Loucy (cell line): Measurements from ENCODE around the gene KLHL17.

ENCODE experiments used
- EZH2phosphoT487 ChIP-seq: fragments of 200-600 bp; IDR thresholded peaks from 2 replicates; pipeline ENCODE4 v1.6.1; 2018; ENCODE audit warnings: antibody characterized with exemption, mild to moderate bottlenecking, moderate library complexity, borderline replicate concordance
- TF ChIP-seq, protein P1 (sequence below): fragments of 200-600 bp; sonication (generic); conservative IDR thresholded peaks from 2 replicates; pipeline ENCODE4 v1.5.1; 2014; ENCODE audit warnings: mild to moderate bottlenecking, antibody characterized with exemption, low read length

DNA sequence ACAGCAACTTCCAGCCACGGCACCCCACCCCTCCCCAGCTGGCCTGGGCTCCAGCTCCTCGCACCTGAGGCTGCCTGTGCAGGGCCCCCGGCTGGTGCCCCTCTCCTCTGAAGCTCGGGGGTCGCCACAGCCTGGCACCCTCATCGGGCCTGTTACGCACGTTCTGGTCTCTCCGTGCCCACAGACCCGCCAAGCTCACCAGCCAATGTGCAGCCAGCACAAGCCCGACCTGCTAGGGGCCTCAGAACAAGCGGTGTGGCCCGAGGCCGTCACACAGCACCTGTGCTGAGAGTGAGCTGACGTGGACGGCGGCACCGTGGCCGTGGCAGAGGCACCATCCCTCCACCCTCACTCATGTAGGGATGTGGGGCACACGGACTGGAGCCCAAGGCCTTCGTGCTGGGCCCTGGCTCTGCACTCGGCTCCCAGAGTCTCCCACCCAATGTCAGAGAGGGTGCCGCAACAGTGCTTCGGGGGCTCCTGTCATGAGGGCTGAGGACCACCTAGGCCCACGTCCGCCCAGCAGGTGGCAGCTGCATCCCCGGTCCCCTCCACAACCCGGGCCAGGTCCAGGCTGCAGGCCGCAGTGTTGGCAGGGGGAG is 41.0 kb upstream of the KLHL17 start:
- TF ChIP-seq, protein P1, sequence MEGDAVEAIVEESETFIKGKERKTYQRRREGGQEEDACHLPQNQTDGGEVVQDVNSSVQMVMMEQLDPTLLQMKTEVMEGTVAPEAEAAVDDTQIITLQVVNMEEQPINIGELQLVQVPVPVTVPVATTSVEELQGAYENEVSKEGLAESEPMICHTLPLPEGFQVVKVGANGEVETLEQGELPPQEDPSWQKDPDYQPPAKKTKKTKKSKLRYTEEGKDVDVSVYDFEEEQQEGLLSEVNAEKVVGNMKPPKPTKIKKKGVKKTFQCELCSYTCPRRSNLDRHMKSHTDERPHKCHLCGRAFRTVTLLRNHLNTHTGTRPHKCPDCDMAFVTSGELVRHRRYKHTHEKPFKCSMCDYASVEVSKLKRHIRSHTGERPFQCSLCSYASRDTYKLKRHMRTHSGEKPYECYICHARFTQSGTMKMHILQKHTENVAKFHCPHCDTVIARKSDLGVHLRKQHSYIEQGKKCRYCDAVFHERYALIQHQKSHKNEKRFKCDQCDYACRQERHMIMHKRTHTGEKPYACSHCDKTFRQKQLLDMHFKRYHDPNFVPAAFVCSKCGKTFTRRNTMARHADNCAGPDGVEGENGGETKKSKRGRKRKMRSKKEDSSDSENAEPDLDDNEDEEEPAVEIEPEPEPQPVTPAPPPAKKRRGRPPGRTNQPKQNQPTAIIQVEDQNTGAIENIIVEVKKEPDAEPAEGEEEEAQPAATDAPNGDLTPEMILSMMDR = peak; percentile 31
- no peak for TF ChIP-seq EZH2phosphoT487
